K562 treated with DMSO at 1 percent for 48 hours (cell line): ENCODE measurements around the gene CA12. TPM values are rescaled to one million over a fixed set of nuclear protein-coding genes. Genes with fewer than 3 reads are reported as not detected.

Experiments
- total RNA-seq: library from RNA; unstranded; fragments of 300-600 nt; gene quantifications from 2 replicates; pipeline ENCODE4 v1.2.3, GENCODE V29; 2022; ENCODE audit warnings: low replicate concordance; ENCODE audit errors: extremely low read depth

Gene CA12
- not detected in 2 replicates for total RNA-seq

DNA sequence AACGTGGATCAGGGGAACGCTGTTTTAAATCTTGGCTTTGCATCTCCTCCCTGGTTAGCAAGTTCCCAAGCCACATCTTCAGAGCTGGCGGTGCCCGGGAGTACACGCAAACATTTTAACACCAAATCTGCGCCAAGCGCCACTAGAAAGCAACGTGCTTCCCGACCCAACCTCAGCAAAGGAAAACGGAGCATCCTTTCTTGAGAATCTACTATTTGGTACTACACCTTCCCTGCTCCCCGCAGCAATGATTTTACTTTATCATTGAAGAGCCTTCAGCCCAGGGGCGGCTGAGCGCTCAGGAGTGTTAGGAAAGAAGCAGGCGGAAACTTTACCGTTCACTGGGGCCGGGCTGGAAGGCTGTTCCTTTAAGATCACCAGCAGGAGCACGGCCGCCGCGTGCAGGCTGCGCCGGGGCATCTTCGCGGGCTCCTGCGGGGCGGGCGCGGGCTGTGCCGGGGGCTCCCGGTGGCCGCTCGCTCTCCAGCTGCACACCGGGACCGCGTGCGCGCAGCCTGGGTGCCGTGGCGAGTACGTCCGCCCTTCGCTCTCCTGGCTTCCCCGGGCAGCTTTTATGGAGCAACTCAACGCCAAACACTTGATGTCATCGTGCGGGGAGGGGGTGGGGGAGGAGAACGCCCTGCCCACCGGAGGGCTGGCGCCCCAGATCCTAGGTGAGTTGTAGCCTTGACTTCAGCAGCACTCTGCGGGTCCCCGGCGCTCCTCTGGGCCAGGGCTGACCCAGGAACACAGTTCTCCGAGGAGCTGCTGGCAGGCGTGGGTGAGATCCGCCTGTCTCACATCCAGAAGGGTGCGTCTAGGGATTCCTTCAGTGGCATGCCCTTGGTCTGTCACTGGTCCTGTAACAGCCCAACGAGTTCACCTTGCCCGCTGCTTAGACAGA lies at the start of gene CA12:
Gene CA12, minus strand, starts transcription at position 546 of the 904 bp plus-strand sequence. Its CDS starts 126 bp downstream, at position 420.

DNA sequence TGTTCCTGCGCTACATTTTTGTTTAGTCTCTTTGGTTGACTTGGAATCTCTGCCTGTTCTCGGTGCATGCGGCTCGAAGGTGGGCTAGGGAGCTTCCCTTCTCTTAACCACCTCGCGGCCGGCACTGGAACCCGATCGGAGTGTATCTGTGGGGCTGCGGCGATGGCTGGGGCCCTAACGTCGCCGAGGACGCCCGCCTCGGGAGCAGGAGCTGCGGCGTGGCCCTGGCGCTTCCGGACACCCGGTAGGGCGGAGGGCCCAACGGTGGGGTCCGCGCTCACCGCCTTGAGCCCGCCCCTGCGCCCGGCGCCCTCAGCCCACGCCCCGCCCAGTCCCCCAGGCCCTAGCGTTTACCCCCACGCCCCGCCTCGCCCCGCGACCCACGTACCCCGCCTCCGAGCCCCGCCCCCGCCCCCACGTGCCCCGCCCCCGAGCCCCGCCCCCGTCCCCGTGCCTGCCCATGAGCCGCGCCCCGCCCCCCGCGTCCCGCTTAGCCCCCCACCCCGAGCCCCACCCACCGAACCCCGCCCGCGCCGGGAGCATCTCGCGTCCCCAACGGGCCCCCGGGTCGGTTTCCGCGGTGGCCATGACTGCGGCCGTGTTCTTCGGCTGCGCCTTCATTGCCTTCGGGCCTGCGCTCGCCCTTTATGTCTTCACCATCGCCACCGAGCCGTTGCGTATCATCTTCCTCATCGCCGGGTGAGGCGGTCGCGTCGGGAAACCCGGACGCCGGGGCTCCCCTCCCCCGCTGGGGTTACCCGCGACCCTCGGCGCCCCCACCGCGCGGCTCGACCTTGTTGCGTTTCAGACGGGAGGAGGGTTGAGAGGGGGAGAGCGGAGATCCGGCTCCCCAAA lies 104.4 kb downstream of the CA12 start, which contains the start of gene APH1B:
Gene APH1B, plus strand, starts transcription at position 568 of the 855 bp plus-strand sequence. Its CDS starts 19 bp downstream, at position 587.

Other genes starting within 250 kb of the CA12 start
- gene RPS27L, start 224.4 kb downstream of the CA12 start, total RNA-seq = not detected in 2 replicates
- gene RAB8B, start 192.2 kb downstream of the CA12 start, total RNA-seq = not detected in 2 replicates
- not detected in 2 replicates for gene APH1B, start 104.2 kb downstream of the CA12 start, total RNA-seq
- not detected in 2 replicates for gene USP3, start 122.7 kb upstream of the CA12 start, total RNA-seq
- gene FBXL22, start 215.5 kb upstream of the CA12 start, total RNA-seq = not detected in 2 replicates